Measurements from ENCODE around the gene BOD1.

BOD1 gene

GRCh38 chr5:173645890-173646574 is 29.6 kb upstream of the BOD1 start:
- no peak for DNase-seq
- no peak overlapping the region for H3K4me3 ChIP-seq (ENCODE audit: control insufficient read depth in 1 of 7, extremely low read depth in 1 of 7, insufficient read depth in 4 of 7, low read depth in 2 of 7, low read length in 6 of 7)
- ChIA-PET CTCF (interaction anchor here (0.9 to 1.2 kb wide), 2 partner anchors 10 to 14 kb away, joined by 3 to 4 read pairs; no protein-coding TSS in a partner anchor), POLR2A (no interaction called here)
- 98% methylated on average over 9 of the region's 10 CpGs for WGBS (ENCODE audit: insufficient coverage)
- H3K4me1 ChIP-seq (ENCODE audit: control extremely low read depth in 1 of 4, control insufficient read depth in 4 of 4, insufficient read depth in 4 of 4, low read length in 3 of 4): no peaks in the 10 kb centered on the region
- H3K9me3 ChIP-seq (ENCODE audit: control extremely low read depth in 1 of 5, control insufficient read depth in 4 of 5, insufficient read depth in 2 of 5, low read depth in 1 of 5, low read length in 4 of 5): no peaks in the 10 kb centered on the region
- H3K36me3 ChIP-seq (ENCODE audit: control insufficient read depth in 4 of 4, insufficient read depth in 4 of 4, low read length in 3 of 4): no peaks in the 10 kb centered on the region
- peaks cover 0 to 6% (median 0%) of the 10 kb centered on the region in 5 experiments for H3K27me3 ChIP-seq (replicated peaks in 2 of 5; ENCODE audit: control insufficient read depth in 4 of 5, insufficient read depth in 5 of 5, low read length in 4 of 5)
- no peak overlapping the region for H3K27ac ChIP-seq (ENCODE audit: insufficient read depth in 1 of 2, low read depth in 1 of 2, low read length in 2 of 2, poor library complexity in 1 of 2, severe bottlenecking in 2 of 2)

GRCh38 chr5:173645437-173645807 is 29.0 kb upstream of the BOD1 start:
- DNase-seq: no peak
- H3K27me3 ChIP-seq (replicated peaks in 2 of 5; ENCODE audit: control insufficient read depth in 4 of 5, insufficient read depth in 5 of 5, low read length in 4 of 5): peaks cover 0 to 6% (median 0%) of the 10 kb centered on the region in 5 experiments
- no peak overlapping the region for H3K27ac ChIP-seq (ENCODE audit: insufficient read depth in 1 of 2, low read depth in 1 of 2, low read length in 2 of 2, poor library complexity in 1 of 2, severe bottlenecking in 2 of 2)
- H3K9me3 ChIP-seq (ENCODE audit: control extremely low read depth in 1 of 5, control insufficient read depth in 4 of 5, insufficient read depth in 2 of 5, low read depth in 1 of 5, low read length in 4 of 5): no peaks in the 10 kb centered on the region
- CTCF ChIA-PET: interaction anchor here (0.9 to 1.2 kb wide), 2 partner anchors 11 to 14 kb away, joined by 3 to 4 read pairs; no protein-coding TSS in a partner anchor
- H3K4me3 ChIP-seq (ENCODE audit: control insufficient read depth in 1 of 7, extremely low read depth in 1 of 7, insufficient read depth in 4 of 7, low read depth in 2 of 7, low read length in 6 of 7): no peak overlapping the region
- WGBS (ENCODE audit: insufficient coverage): 87% methylated on average over 5 of the region's 5 CpGs
- POLR2A ChIA-PET: interaction anchor here (0.5 kb wide), 1 partner anchor 12 kb away, joined by 7 read pairs; no protein-coding TSS in a partner anchor
- no peaks in the 10 kb centered on the region for H3K36me3 ChIP-seq (ENCODE audit: control insufficient read depth in 4 of 4, insufficient read depth in 4 of 4, low read length in 3 of 4)
- no peaks in the 10 kb centered on the region for H3K4me1 ChIP-seq (ENCODE audit: control extremely low read depth in 1 of 4, control insufficient read depth in 4 of 4, insufficient read depth in 4 of 4, low read length in 3 of 4)

GRCh38 chr5:173644673-173645436 is 28.4 kb upstream of the BOD1 start:
- CTCF ChIA-PET: interaction anchor here (1.2 kb wide), 1 partner anchor 11 kb away, joined by 3 read pairs; no protein-coding TSS in a partner anchor
- Histone ChIP-seq H3K27me3 (replicated peaks in 2 of 5; ENCODE audit: control insufficient read depth in 4 of 5, insufficient read depth in 5 of 5, low read length in 4 of 5) (peaks cover 0 to 6% (median 0%) of the 10 kb centered on the region in 5 experiments), H3K4me1 (ENCODE audit: control extremely low read depth in 1 of 4, control insufficient read depth in 4 of 4, insufficient read depth in 4 of 4, low read length in 3 of 4) (no peaks in the 10 kb centered on the region), H3K9me3 (ENCODE audit: control extremely low read depth in 1 of 5, control insufficient read depth in 4 of 5, insufficient read depth in 2 of 5, low read depth in 1 of 5, low read length in 4 of 5) (no peaks in the 10 kb centered on the region), H3K27ac (ENCODE audit: insufficient read depth in 1 of 2, low read depth in 1 of 2, low read length in 2 of 2, poor library complexity in 1 of 2, severe bottlenecking in 2 of 2) (no peak overlapping the region), H3K4me3 (ENCODE audit: control insufficient read depth in 1 of 7, extremely low read depth in 1 of 7, insufficient read depth in 4 of 7, low read depth in 2 of 7, low read length in 6 of 7) (no peak overlapping the region), H3K36me3 (ENCODE audit: control insufficient read depth in 4 of 4, insufficient read depth in 4 of 4, low read length in 3 of 4) (no peaks in the 10 kb centered on the region)
- POLR2A ChIA-PET: interaction anchor here (0.5 kb wide), 1 partner anchor 13 kb away, joined by 7 read pairs; no protein-coding TSS in a partner anchor
- DNase-seq: no peak
- WGBS (ENCODE audit: insufficient coverage): 100% methylated on average over 4 of the region's 8 CpGs

- Histone ChIP-seq H3K9me3 (ENCODE audit: control extremely low read depth in 1 of 5, control insufficient read depth in 4 of 5, insufficient read depth in 2 of 5, low read depth in 1 of 5, low read length in 4 of 5) (no peaks in the 10 kb centered on the region), H3K4me3 (ENCODE audit: control insufficient read depth in 1 of 7, extremely low read depth in 1 of 7, insufficient read depth in 4 of 7, low read depth in 2 of 7, low read length in 6 of 7) (no peak overlapping the region), H3K27ac (ENCODE audit: insufficient read depth in 1 of 2, low read depth in 1 of 2, low read length in 2 of 2, poor library complexity in 1 of 2, severe bottlenecking in 2 of 2) (no peak overlapping the region), H3K4me1 (ENCODE audit: control extremely low read depth in 1 of 4, control insufficient read depth in 4 of 4, insufficient read depth in 4 of 4, low read length in 3 of 4) (no peaks in the 10 kb centered on the region), H3K27me3 (replicated peaks in 2 of 5; ENCODE audit: control insufficient read depth in 4 of 5, insufficient read depth in 5 of 5, low read length in 4 of 5) (peaks cover 0 to 6% (median 0%) of the 10 kb centered on the region in 5 experiments), H3K36me3 (ENCODE audit: control insufficient read depth in 4 of 4, insufficient read depth in 4 of 4, low read length in 3 of 4) (no peaks in the 10 kb centered on the region)
- ChIA-PET CTCF (no interaction called here), POLR2A (no interaction called here)
- 79% methylated on average over 3 of the region's 3 CpGs for WGBS (ENCODE audit: insufficient coverage)
- peak in 2 of 3 donors; percentile 10 to 13 for DNase-seq
Observed at GRCh38 chr5:173643964-173644363, 27.5 kb upstream of the BOD1 start.

GRCh38 chr5:173642895-173643481 is 26.5 kb upstream of the BOD1 start:
- WGBS (ENCODE audit: insufficient coverage): 97% methylated on average over 9 of the region's 11 CpGs
- no peaks in the 10 kb centered on the region for H3K9me3 ChIP-seq (ENCODE audit: control extremely low read depth in 1 of 5, control insufficient read depth in 4 of 5, insufficient read depth in 2 of 5, low read depth in 1 of 5, low read length in 4 of 5)
- no peaks in the 10 kb centered on the region for H3K4me1 ChIP-seq (ENCODE audit: control extremely low read depth in 1 of 4, control insufficient read depth in 4 of 4, insufficient read depth in 4 of 4, low read length in 3 of 4)
- H3K4me3 ChIP-seq (ENCODE audit: control insufficient read depth in 1 of 7, extremely low read depth in 1 of 7, insufficient read depth in 4 of 7, low read depth in 2 of 7, low read length in 6 of 7): no peak overlapping the region
- no peak overlapping the region for H3K27ac ChIP-seq (ENCODE audit: insufficient read depth in 1 of 2, low read depth in 1 of 2, low read length in 2 of 2, poor library complexity in 1 of 2, severe bottlenecking in 2 of 2)
- no peaks in the 10 kb centered on the region for H3K36me3 ChIP-seq (ENCODE audit: control insufficient read depth in 4 of 4, insufficient read depth in 4 of 4, low read length in 3 of 4)
- H3K27me3 ChIP-seq (replicated peaks in 2 of 5; ENCODE audit: control insufficient read depth in 4 of 5, insufficient read depth in 5 of 5, low read length in 4 of 5): peaks cover 0 to 6% (median 0%) of the 10 kb centered on the region in 5 experiments
- POLR2A ChIA-PET: no interaction called here
- DNase-seq: no peak
- CTCF ChIA-PET: no interaction called here

- no peak overlapping the region for H3K27ac ChIP-seq (ENCODE audit: insufficient read depth in 1 of 2, low read depth in 1 of 2, low read length in 2 of 2, poor library complexity in 1 of 2, severe bottlenecking in 2 of 2)
- POLR2A ChIA-PET: no interaction called here
Observed at GRCh38 chr5:173642191-173642816, 25.9 kb upstream of the BOD1 start.

More at GRCh38 chr5:173642191-173642816, 25.9 kb upstream of the BOD1 start:
- H3K4me3 ChIP-seq (ENCODE audit: control insufficient read depth in 1 of 7, extremely low read depth in 1 of 7, insufficient read depth in 4 of 7, low read depth in 2 of 7, low read length in 6 of 7): no peak overlapping the region
- CTCF ChIA-PET: interaction anchor here (1.3 kb wide), 1 partner anchor 13 kb away, joined by 3 read pairs; no protein-coding TSS in a partner anchor
- no peaks in the 10 kb centered on the region for H3K9me3 ChIP-seq (ENCODE audit: control extremely low read depth in 1 of 5, control insufficient read depth in 4 of 5, insufficient read depth in 2 of 5, low read depth in 1 of 5, low read length in 4 of 5)
- WGBS (ENCODE audit: insufficient coverage): 95% methylated on average over 6 of the region's 9 CpGs
- H3K27me3 ChIP-seq (replicated peaks in 2 of 5; ENCODE audit: control insufficient read depth in 4 of 5, insufficient read depth in 5 of 5, low read length in 4 of 5): peaks cover 0 to 6% (median 0%) of the 10 kb centered on the region in 5 experiments
- no peaks in the 10 kb centered on the region for H3K36me3 ChIP-seq (ENCODE audit: control insufficient read depth in 4 of 4, insufficient read depth in 4 of 4, low read length in 3 of 4)
- no peaks in the 10 kb centered on the region for H3K4me1 ChIP-seq (ENCODE audit: control extremely low read depth in 1 of 4, control insufficient read depth in 4 of 4, insufficient read depth in 4 of 4, low read length in 3 of 4)
- no peak for DNase-seq
